ENCODE data around the gene THSD4. TPM values are rescaled to one million over a fixed set of nuclear protein-coding genes. Genes with fewer than 3 reads are reported as not detected.

THSD4 gene
- total and polyA plus RNA-seq, 2 of the 4 experiments (the other 2 are of a cell fraction), result 25.5 to 31.1 TPM

GRCh38 chr15:71425388-71425787, 310.1 kb downstream of the THSD4 start:
- Histone ChIP-seq H2BK20ac (ENCODE audit: low read depth, low read length) (no peak overlapping the region), H4K5ac (ENCODE audit: low read depth, low read length) (0 out of 2 replicates have a peak overlapping the region, but pooled peaks have one; percentile 26), H3K14ac (replicated peaks; ENCODE audit: low read depth, low read length) (no peak overlapping the region; the same call in 1 of the 2 replicates), H3K23ac (ENCODE audit: low read depth, low read length) (no peak overlapping the region), H3K18ac (ENCODE audit: low read depth, low read length) (no peak overlapping the region), H3K27me3 (ENCODE audit: control insufficient read depth, insufficient read depth, low read length) (no peaks in the 10 kb centered on the region), H2BK120ac (ENCODE audit: low read depth, low read length) (no peak overlapping the region), H2AK5ac (ENCODE audit: low read depth, low read length) (no peak overlapping the region), H3K79me1 (ENCODE audit: low read depth in 1 of 2, low read length in 2 of 2) (peaks cover 0 to 14% of the 10 kb centered on the region in 2 experiments; a peak in 1 of 4 replicates), H2BK5ac (ENCODE audit: low read depth, low read length, poor library complexity, severe bottlenecking) (no peak overlapping the region), H4K20me1 (ENCODE audit: insufficient read depth, low read length) (no peaks in the 10 kb centered on the region), H2BK15ac (ENCODE audit: low read depth, low read length) (no peak overlapping the region), H3K9ac (ENCODE audit: low read depth, low read length) (no peak overlapping the region), H4K8ac (ENCODE audit: low read depth in 2 of 2, low read length in 2 of 2) (no peak overlapping the region), H3K4ac (ENCODE audit: low read depth, low read length) (no peak overlapping the region), H3K9me1 (ENCODE audit: insufficient read depth, low read length) (peaks cover 4% of the 10 kb centered on the region; the same call in 1 of the 2 replicates), H2AFZ (replicated peaks; ENCODE audit: low read length, poor library complexity) (no peak overlapping the region), H3K9me3 (ENCODE audit: control insufficient read depth, insufficient read depth, low read length) (no peaks in the 10 kb centered on the region), H3K36me3 (ENCODE audit: control insufficient read depth, insufficient read depth, low read length) (no peaks in the 10 kb centered on the region; the same call in 1 of the 2 replicates), H3K4me1 (ENCODE audit: control insufficient read depth, insufficient read depth, low read length) (peaks cover 1% of the 10 kb centered on the region; the same call in 1 of the 2 replicates), H3K27ac (ENCODE audit: insufficient read depth, low read length) (no peak overlapping the region), H3K56ac (ENCODE audit: extremely low read depth, insufficient read depth, low read length) (no peak overlapping the region), H4K91ac (ENCODE audit: insufficient read depth, low read depth, low read length) (no peak overlapping the region), H3K4me2 (ENCODE audit: low read depth, low read length) (no peak overlapping the region), H3K4me3 (ENCODE audit: insufficient read depth, low read depth, low read length) (no peak overlapping the region), H2AK9ac (replicated peaks; ENCODE audit: low read depth, low read length, poor library complexity) (no peak overlapping the region)
- intact Hi-C loops (cut with micrococcal nuclease), result no loop called here
- TF ChIP-seq USF2 (IDR thresholded peaks at IDR 0.05; ENCODE audit: low read depth, low read length), result no peak
- TF ChIP-seq RFX5 (IDR thresholded peaks at IDR 0.05; ENCODE audit: low read depth, low read length), result no peak
- ChIA-PET CTCF (interaction anchor here (0.5 to 2.2 kb wide), 3 partner anchors 10 to 45 kb away, joined by 3 to 6 read pairs (median 4); no protein-coding TSS in a partner anchor), POLR2A (ENCODE audit: unreplicated experiment) (no interaction called here)
- no TSS peak for BruUV-seq (replicated peaks)
- dilution Hi-C loops (cut with HindIII; ENCODE audit: low sequenced_read_pairs, unreplicated experiment), result no loop called here
- DNase-seq, result no peak
- WGBS, 2 experiments (ENCODE audit: extremely low coverage in 2 of 2, insufficient read length in 1 of 2), result no CpG with 5 or more reads among the region's 3 CpGs
- ATAC-seq (ENCODE audit: low read depth), result no peak
- in situ Hi-C loops (cut with MboI; ENCODE audit: low sequenced_read_pairs), result no loop called here

All from IMR-90 (cell line).